HG02588 (cell line): Measurements from ENCODE around the gene TENT4A.

Source experiments
- ATAC-seq: cut with Tn5 transposase; IDR thresholded peaks from one replicate; pipeline ENCODE4 v1.9.1; 2021; ENCODE audit warnings: mild to moderate bottlenecking, moderate library complexity; ENCODE audit not compliant: unreplicated experiment

Gene TENT4A

GRCh38 chr5:6749026-6749716, 35.9 kb downstream of the TENT4A start:
- no peak for ATAC-seq

- ATAC-seq, result no peak
Measured at GRCh38 chr5:6750142-6750840, 37.1 kb downstream of the TENT4A start.

GRCh38 chr5:6750951-6751685, 37.9 kb downstream of the TENT4A start:
- ATAC-seq, result no peak

GRCh38 chr5:6752236-6752635, 39.0 kb downstream of the TENT4A start:
- ATAC-seq, result no peak

GRCh38 chr5:6752782-6753181, 39.5 kb downstream of the TENT4A start:
- no peak for ATAC-seq

GRCh38 chr5:6753851-6754250, 40.6 kb downstream of the TENT4A start:
- no peak for ATAC-seq

GRCh38 chr5:6754766-6755165, 41.5 kb downstream of the TENT4A start:
- ATAC-seq, result no peak

GRCh38 chr5:6755519-6755918, 42.3 kb downstream of the TENT4A start:
- no peak for ATAC-seq

- no peak for ATAC-seq
Measured at GRCh38 chr5:6755941-6756340, 42.7 kb downstream of the TENT4A start.

GRCh38 chr5:6757414-6757969, 44.3 kb downstream of the TENT4A start:
- ATAC-seq, result no peak

GRCh38 chr5:6758236-6758635, 45.0 kb downstream of the TENT4A start:
- ATAC-seq, result no peak

- no peak for ATAC-seq
Measured at GRCh38 chr5:6758706-6759105, 45.5 kb downstream of the TENT4A start.

- no peak for ATAC-seq
Measured at GRCh38 chr5:6759401-6759800, 46.2 kb downstream of the TENT4A start.

- no peak for ATAC-seq
Measured at GRCh38 chr5:6759983-6760382, 46.8 kb downstream of the TENT4A start.

- no peak for ATAC-seq
Measured at GRCh38 chr5:6760686-6761085, 47.5 kb downstream of the TENT4A start.

GRCh38 chr5:6761333-6761732, 48.1 kb downstream of the TENT4A start:
- no peak for ATAC-seq

- ATAC-seq, result no peak
Measured at GRCh38 chr5:6762116-6762515, 48.9 kb downstream of the TENT4A start.

GRCh38 chr5:6762697-6763096, 49.5 kb downstream of the TENT4A start:
- no peak for ATAC-seq

- no peak for ATAC-seq
Measured at GRCh38 chr5:6763191-6763590, 50.0 kb downstream of the TENT4A start.

- ATAC-seq, result peak; percentile 83
Measured at GRCh38 chr5:6765612-6766525, 52.6 kb downstream of the TENT4A start.
